Measurements from ENCODE around the gene PFKFB3. TPM values are rescaled to one million over a fixed set of nuclear protein-coding genes. Genes with fewer than 3 reads are reported as not detected.
A peak's percentile ranks its signal among the peaks of the same experiment; 100 is the strongest.

The PFKFB3 gene
- total and polyA plus RNA-seq, 2 of the 13 experiments (the other 11 are each of a cell fraction or from before 2014, with no cell fraction given): 1.2 to 13.3 TPM

GRCh38 chr10:6202684-6203330 lies at the start of gene PFKFB3 (continued):
- TF ChIP-seq ZFP36 (IDR thresholded peaks at IDR 0.05; ENCODE audit: borderline replicate concordance, low read depth, low read length, partially characterized antibody) (peak; percentile 81), ELF1 (CRISPR knock-in tag; IDR thresholded peaks at IDR 0.05) (no peak; the same call in 1 of the 2 replicates), ZNF407 (CRISPR knock-in tag; IDR thresholded peaks at IDR 0.05; ENCODE audit: not compliant biosample characterization) (peak; percentile 35), ZNF414 (CRISPR knock-in tag; IDR thresholded peaks at IDR 0.05) (0 out of 2 replicates have a peak, but pooled peaks have one; percentile 43), HNRNPL (IDR thresholded peaks at IDR 0.05; ENCODE audit: low read depth, low read length) (no peak), BRD4 (CRISPR knock-in tag; IDR thresholded peaks at IDR 0.05) (no peak; the same call in 1 of the 2 replicates), ZNF782 (CRISPR knock-in tag; IDR thresholded peaks at IDR 0.05; ENCODE audit: borderline replicate concordance) (0 out of 2 replicates have a peak, but pooled peaks have one; percentile 65), BATF2 (CRISPR knock-in tag; IDR thresholded peaks at IDR 0.05) (peak; percentile 88), HDAC6 (IDR thresholded peaks at IDR 0.05; ENCODE audit: low read depth, low read length) (no peak), ARID2 (CRISPR knock-in tag; IDR thresholded peaks at IDR 0.05; ENCODE audit: borderline replicate concordance) (no peak), SMC3 (IDR thresholded peaks at IDR 0.05; ENCODE audit: low read length) (peak; percentile 28; the same call in 1 of the 2 replicates), ZNF30 (CRISPR knock-in tag; IDR thresholded peaks at IDR 0.05) (peak; percentile 47; the same call in 1 of the 2 replicates), KDM4B (CRISPR knock-in tag; IDR thresholded peaks at IDR 0.05) (0 out of 2 replicates have a peak, but pooled peaks have one; percentile 51), MAZ (IDR thresholded peaks at IDR 0.05; ENCODE audit: borderline replicate concordance, low read depth, low read length) (peak; percentile 80), MAZ (CRISPR knock-in tag; IDR thresholded peaks at IDR 0.05; ENCODE audit: low read depth) (peak; percentile 90), MXI1 (IDR thresholded peaks at IDR 0.05; ENCODE audit: borderline replicate concordance, low read depth, low read length) (peak; percentile 94), RARA (CRISPR knock-in tag; IDR thresholded peaks at IDR 0.05) (peak; percentile 51), ZNF567 (CRISPR knock-in tag; IDR thresholded peaks at IDR 0.05; ENCODE audit: borderline replicate concordance) (peak; percentile 34; the same call in 1 of the 2 replicates), IRF9 (CRISPR knock-in tag; IDR thresholded peaks at IDR 0.05; ENCODE audit: borderline replicate concordance) (peak; percentile 83)
